ENCODE measurements around the gene NLRP12.
"Not testable (repeated sequence)": the region's sequence is repeated elsewhere in the genome, so short reads cannot be mapped to it uniquely, and the experiment has no call there.

GRCh38 chr19:53781332-53781731 is 42.8 kb downstream of the NLRP12 start:
- TF ChIP-seq POLR2AphosphoS5, POLR2A (IDR thresholded peaks at IDR 0.05; ENCODE audit: low read depth, low read length): not testable (repeated sequence)
